Measurements from ENCODE around the gene GNAZ. TPM values are rescaled to one million over a fixed set of nuclear protein-coding genes. Genes with fewer than 3 reads are reported as not detected.

The GNAZ gene
- total RNA-seq, 1 experiment from 2014 or later, result 6.0 TPM

GRCh38 chr22:23082534-23083314, 12.4 kb downstream of the GNAZ start:
- Mint-ChIP-seq H3K9me3 (ENCODE audit: low read depth, unreplicated experiment) (no peaks in the 10 kb centered on the region), H3K4me1 (ENCODE audit: low read depth, unreplicated experiment) (peaks cover 46% of the 10 kb centered on the region), H3K27me3 (ENCODE audit: unreplicated experiment) (no peaks in the 10 kb centered on the region), H3K27ac (ENCODE audit: unreplicated experiment) (no peak overlapping the region), H3K36me3 (ENCODE audit: insufficient read depth, unreplicated experiment) (peaks cover 7% of the 10 kb centered on the region), H3K4me3 (ENCODE audit: low read depth, unreplicated experiment) (no peak overlapping the region)
- no peak for TF ChIP-seq CTCF (IDR thresholded peaks at IDR 0.05; ENCODE audit: unreplicated experiment)
- no TSS peak for BruUV-seq (replicated peaks)
- no peak for DNase-seq
- intact Hi-C loops (cut with micrococcal nuclease; ENCODE audit: unreplicated experiment), result no loop called here
- CTCF ChIA-PET, result no interaction called here

GRCh38 chr22:23083315-23084021, 13.1 kb downstream of the GNAZ start:
- Mint-ChIP-seq H3K27me3 (ENCODE audit: unreplicated experiment) (no peaks in the 10 kb centered on the region), H3K36me3 (ENCODE audit: insufficient read depth, unreplicated experiment) (peaks cover 3% of the 10 kb centered on the region), H3K9me3 (ENCODE audit: low read depth, unreplicated experiment) (no peaks in the 10 kb centered on the region), H3K27ac (ENCODE audit: unreplicated experiment) (no peak overlapping the region), H3K4me3 (ENCODE audit: low read depth, unreplicated experiment) (no peak overlapping the region), H3K4me1 (ENCODE audit: low read depth, unreplicated experiment) (peaks cover 46% of the 10 kb centered on the region)
- BruUV-seq (replicated peaks), result no TSS peak
- intact Hi-C loops (cut with micrococcal nuclease; ENCODE audit: unreplicated experiment), result no loop called here
- no peak for TF ChIP-seq CTCF (IDR thresholded peaks at IDR 0.05; ENCODE audit: unreplicated experiment)
- CTCF ChIA-PET, result no interaction called here
- no peak for DNase-seq

GRCh38 chr22:23084453-23085350, 14.4 kb downstream of the GNAZ start:
- no peak overlapping the region for H3K4me3 Mint-ChIP-seq (ENCODE audit: low read depth, unreplicated experiment)
- intact Hi-C loops (cut with micrococcal nuclease; ENCODE audit: unreplicated experiment), result no loop called here

More at GRCh38 chr22:23084453-23085350, 14.4 kb downstream of the GNAZ start:
- CTCF ChIA-PET, result interaction anchor here (0.7 kb wide), 1 partner anchor 254 kb away, joined by 6 read pairs; no protein-coding TSS in a partner anchor
- DNase-seq, result no peak
- BruUV-seq (replicated peaks), result no TSS peak
- Mint-ChIP-seq H3K36me3 (ENCODE audit: insufficient read depth, unreplicated experiment) (peaks cover 6% of the 10 kb centered on the region), H3K27ac (ENCODE audit: unreplicated experiment) (no peak overlapping the region), H3K4me1 (ENCODE audit: low read depth, unreplicated experiment) (peaks cover 38% of the 10 kb centered on the region), H3K9me3 (ENCODE audit: low read depth, unreplicated experiment) (no peaks in the 10 kb centered on the region), H3K27me3 (ENCODE audit: unreplicated experiment) (no peaks in the 10 kb centered on the region)
- TF ChIP-seq CTCF (IDR thresholded peaks at IDR 0.05; ENCODE audit: unreplicated experiment), result no peak

Data from Calu3 (cell line).